ENCODE data around the gene MSRB3. TPM values are rescaled to one million over a fixed set of nuclear protein-coding genes. Genes with fewer than 3 reads are reported as not detected.

MSRB3 gene
- total and polyA plus RNA-seq, 7 donors: 15.4 to 64.1 (median 48.3) TPM

DNA sequence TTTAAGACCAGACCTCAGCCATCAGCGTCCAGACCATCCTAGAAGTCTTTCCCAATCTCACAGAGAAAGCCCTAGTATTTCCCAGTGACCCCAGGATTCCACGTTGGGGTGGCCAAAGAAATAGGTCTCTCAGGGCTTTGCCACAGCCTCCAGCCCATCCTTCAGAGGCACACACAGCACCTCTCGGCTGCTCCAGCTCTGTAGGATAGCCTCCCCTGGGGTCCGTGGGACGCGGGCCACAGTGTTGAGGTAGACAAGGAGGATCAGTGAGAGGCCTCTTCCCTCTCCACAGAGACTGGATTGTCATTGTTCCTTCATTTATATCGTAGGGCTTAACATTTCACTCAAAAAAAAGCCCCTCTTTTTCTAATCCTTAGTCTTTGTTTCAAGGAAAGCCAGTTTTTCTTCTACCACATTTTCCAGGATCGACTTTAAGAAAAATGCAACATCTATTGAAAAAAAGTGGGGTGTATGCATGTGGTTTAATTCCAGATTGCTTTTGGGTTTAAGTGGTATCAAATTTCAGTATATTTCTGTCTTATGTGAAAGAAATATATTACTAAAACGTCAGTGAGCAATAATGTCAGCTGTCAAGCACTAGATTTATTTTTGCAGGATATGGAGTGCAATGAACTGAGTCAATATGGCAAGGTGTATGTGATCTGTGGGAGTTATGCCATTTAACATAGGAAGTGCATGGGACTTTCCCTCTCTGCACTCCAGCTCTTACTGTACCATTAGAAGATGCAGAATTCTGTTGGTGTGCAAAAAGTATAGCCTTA lies 187.5 kb downstream of the MSRB3 start:
- Histone ChIP-seq H3K36me3 (ENCODE audit: insufficient read depth in 1 of 2, low read depth in 1 of 2) (peaks cover 3 to 27% of the 10 kb centered on the region in 2 donors), H3K27me3 (ENCODE audit: insufficient read depth in 3 of 3, low read length in 2 of 3) (no peaks in the 10 kb centered on the region), H3K4me3 (no peak overlapping the region), H3K9me3 (no peaks in the 10 kb centered on the region), H3K4me1 (no peaks in the 10 kb centered on the region), H3K27ac (no peak overlapping the region)
- intact Hi-C loops (cut with DNase I): no loop called here
- TF ChIP-seq CTCF (IDR thresholded peaks at IDR 0.05): no peak
- DNase-seq (no peak), ATAC-seq (no peak)
- 75 to 79% (median 78%) methylated on average over 9 of the region's 9 CpGs for WGBS, 3 donors

- ATAC-seq (no peak), DNase-seq (no peak)
- no peaks in the 10 kb centered on the region for H3K27me3 ChIP-seq (ENCODE audit: insufficient read depth in 3 of 3, low read length in 2 of 3)
- no peak overlapping the region for H3K27ac ChIP-seq
- TF ChIP-seq CTCF (IDR thresholded peaks at IDR 0.05): no peak
- no peaks in the 10 kb centered on the region for H3K4me1 ChIP-seq
- peaks cover 3 to 27% of the 10 kb centered on the region in 2 donors for H3K36me3 ChIP-seq (ENCODE audit: insufficient read depth in 1 of 2, low read depth in 1 of 2)
- H3K9me3 ChIP-seq: no peaks in the 10 kb centered on the region
- intact Hi-C loops (cut with DNase I): no loop called here
- H3K4me3 ChIP-seq: no peak overlapping the region
- WGBS, 3 donors: 87 to 97% (median 97%) methylated on average over 1 of the region's 1 CpG
Observed at GRCh38 chr12:65466911-65467310, 188.4 kb downstream of the MSRB3 start.

GRCh38 chr12:65470256-65470655 lies 191.8 kb downstream of the MSRB3 start:
- H3K4me1 ChIP-seq: no peaks in the 10 kb centered on the region
- H3K27ac ChIP-seq: no peak overlapping the region
- no peak for TF ChIP-seq CTCF (IDR thresholded peaks at IDR 0.05)
- intact Hi-C loops (cut with DNase I): no loop called here
- 69 to 80% (median 74%) methylated on average over 6 of the region's 6 CpGs for WGBS, 3 donors
- DNase-seq (no peak), ATAC-seq (no peak)
- peaks cover 0 to under 1% of the 10 kb centered on the region in 2 donors for H3K36me3 ChIP-seq (ENCODE audit: insufficient read depth in 1 of 2, low read depth in 1 of 2)
- H3K27me3 ChIP-seq (ENCODE audit: insufficient read depth in 3 of 3, low read length in 2 of 3): no peaks in the 10 kb centered on the region
- no peak overlapping the region for H3K4me3 ChIP-seq
- no peaks in the 10 kb centered on the region for H3K9me3 ChIP-seq

DNA sequence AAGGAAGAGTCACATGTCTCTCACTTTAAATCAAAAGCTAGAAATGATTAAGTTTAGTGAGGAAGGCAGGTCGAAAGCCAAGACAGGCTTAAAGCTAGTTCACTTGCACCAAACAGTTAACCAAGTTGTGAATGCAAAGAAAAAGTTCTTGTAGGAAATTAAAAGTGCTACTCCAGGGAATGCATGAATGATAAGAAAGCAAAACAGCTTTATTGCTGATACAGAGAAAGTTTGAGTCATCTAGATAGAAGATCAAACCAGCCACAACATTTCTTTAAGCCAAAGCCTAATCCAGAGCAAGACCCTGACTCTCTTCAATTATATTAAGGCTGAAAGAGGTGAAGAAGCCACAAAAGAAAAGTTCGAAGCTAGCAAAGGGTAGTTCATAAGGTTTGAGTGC lies 193.6 kb downstream of the MSRB3 start:
- no peaks in the 10 kb centered on the region for H3K4me1 ChIP-seq
- H3K27ac ChIP-seq: no peak overlapping the region
- TF ChIP-seq CTCF (IDR thresholded peaks at IDR 0.05): no peak
- H3K27me3 ChIP-seq (ENCODE audit: insufficient read depth in 3 of 3, low read length in 2 of 3): no peaks in the 10 kb centered on the region
- ATAC-seq (no peak), DNase-seq (no peak)
- intact Hi-C loops (cut with DNase I): no loop called here
- H3K4me3 ChIP-seq: no peak overlapping the region
- H3K9me3 ChIP-seq: no peaks in the 10 kb centered on the region
- H3K36me3 ChIP-seq (ENCODE audit: insufficient read depth in 1 of 2, low read depth in 1 of 2): no peaks in the 10 kb centered on the region
- 75 to 78% (median 76%) methylated on average over 2 of the region's 2 CpGs for WGBS, 3 donors

- H3K27ac ChIP-seq: no peak overlapping the region
- no peaks in the 10 kb centered on the region for H3K36me3 ChIP-seq (ENCODE audit: insufficient read depth in 1 of 2, low read depth in 1 of 2)
- no peak overlapping the region for H3K4me3 ChIP-seq
- intact Hi-C loops (cut with DNase I): no loop called here
- WGBS, 3 donors: 89 to 94% (median 93%) methylated on average over 6 of the region's 6 CpGs
- no peak for TF ChIP-seq CTCF (IDR thresholded peaks at IDR 0.05)
- DNase-seq (no peak), ATAC-seq (no peak)
- H3K9me3 ChIP-seq: no peaks in the 10 kb centered on the region
- no peaks in the 10 kb centered on the region for H3K27me3 ChIP-seq (ENCODE audit: insufficient read depth in 3 of 3, low read length in 2 of 3)
- H3K4me1 ChIP-seq: no peaks in the 10 kb centered on the region
Observed at GRCh38 chr12:65474831-65475230, 196.3 kb downstream of the MSRB3 start.
